C4-2B (cell line): ENCODE results near the gene GOLGA7B.

Experiments used
- ZFX ChIP-seq: fragments of 450-650 bp; IDR thresholded peaks from 2 replicates; pipeline ENCODE4 v1.6.1; 2017
- TF ChIP-seq, protein P1 (sequence below): fragments of 450-650 bp; conservative IDR thresholded peaks from 2 replicates; pipeline ENCODE4 v1.5.1; 2017; ENCODE audit warnings: mild to moderate bottlenecking

DNA sequence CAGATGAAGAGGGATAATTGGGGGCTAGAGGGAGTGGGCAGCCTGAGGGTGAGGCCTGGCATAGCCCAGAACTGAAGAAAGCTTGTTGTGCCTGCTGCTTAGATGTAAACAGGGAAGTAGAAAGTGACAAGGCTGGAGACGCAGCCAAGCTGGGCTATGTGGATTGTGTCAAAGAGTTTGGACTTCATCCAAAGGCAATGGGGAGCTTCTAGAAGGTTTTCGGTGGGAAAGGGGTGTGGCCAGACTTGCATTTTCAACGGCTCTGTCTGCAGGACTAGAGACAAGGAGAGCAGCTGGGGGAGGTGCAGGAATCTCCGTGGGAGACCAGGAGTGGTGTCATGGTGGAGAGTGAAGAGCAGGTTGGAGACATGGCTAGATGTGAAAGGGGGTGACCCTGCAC, 48.8 kb downstream of the GOLGA7B start:
- TF ChIP-seq, protein P1, sequence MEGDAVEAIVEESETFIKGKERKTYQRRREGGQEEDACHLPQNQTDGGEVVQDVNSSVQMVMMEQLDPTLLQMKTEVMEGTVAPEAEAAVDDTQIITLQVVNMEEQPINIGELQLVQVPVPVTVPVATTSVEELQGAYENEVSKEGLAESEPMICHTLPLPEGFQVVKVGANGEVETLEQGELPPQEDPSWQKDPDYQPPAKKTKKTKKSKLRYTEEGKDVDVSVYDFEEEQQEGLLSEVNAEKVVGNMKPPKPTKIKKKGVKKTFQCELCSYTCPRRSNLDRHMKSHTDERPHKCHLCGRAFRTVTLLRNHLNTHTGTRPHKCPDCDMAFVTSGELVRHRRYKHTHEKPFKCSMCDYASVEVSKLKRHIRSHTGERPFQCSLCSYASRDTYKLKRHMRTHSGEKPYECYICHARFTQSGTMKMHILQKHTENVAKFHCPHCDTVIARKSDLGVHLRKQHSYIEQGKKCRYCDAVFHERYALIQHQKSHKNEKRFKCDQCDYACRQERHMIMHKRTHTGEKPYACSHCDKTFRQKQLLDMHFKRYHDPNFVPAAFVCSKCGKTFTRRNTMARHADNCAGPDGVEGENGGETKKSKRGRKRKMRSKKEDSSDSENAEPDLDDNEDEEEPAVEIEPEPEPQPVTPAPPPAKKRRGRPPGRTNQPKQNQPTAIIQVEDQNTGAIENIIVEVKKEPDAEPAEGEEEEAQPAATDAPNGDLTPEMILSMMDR: no peak
- TF ChIP-seq ZFX: no peak
